Peyer's patch (tissue), 4 donors: ENCODE measurements around the gene HSD17B2. TPM values are rescaled to one million over a fixed set of nuclear protein-coding genes. Genes with fewer than 3 reads are reported as not detected.

ENCODE experiments used
- DNase-seq, 3 donors: peaks; one replicate each; pipeline ENCODE4 v3.0.0-alpha.2; 2017 to 2019
- H3K27ac ChIP-seq, 4 donors: fragments of 200-600 bp; sonication (generic); one replicate each; pipeline ENCODE4 v1.5.1; 2016 to 2019
- H3K27me3 ChIP-seq, 2 donors: fragments of 200-600 bp; sonication (generic); one replicate each; pipeline ENCODE4 v1.5.1; 2019
- H3K36me3 ChIP-seq, 3 donors: fragments of 200-600 bp; sonication (generic); one replicate each; pipeline ENCODE4 v1.5.1; 2016 to 2019
- H3K4me1 ChIP-seq, 4 donors: fragments of 200-600 bp; sonication (generic); one replicate each; pipeline ENCODE4 v1.5.1; 2016 to 2019
- H3K4me3 ChIP-seq, 4 donors: fragments of 200-600 bp; sonication (generic); 1 replicate in 3 of 4; 2 replicates in 1 of 4; pipeline ENCODE4 v1.5.1; 2016 to 2019; ENCODE audit warnings: mild to moderate bottlenecking in 1 of 4
- H3K9me3 ChIP-seq, 4 donors: fragments of 200-600 bp; sonication (generic); one replicate each; pipeline ENCODE4 v1.5.1; 2016 to 2019; ENCODE audit warnings: mild to moderate bottlenecking in 1 of 4
- CTCF ChIP-seq, 6 experiments: fragments of 450-650 bp in 4 of 6; fragments of 200-600 bp in 2 of 6; sonication (generic) in 1 of 6; IDR thresholded peaks; one replicate each; pipeline ENCODE4 v1.5.1; 2017 to 2019; ENCODE audit warnings: antibody characterized with exemption in 6 of 6, mild to moderate bottlenecking in 3 of 6, moderate library complexity in 1 of 6
- POLR2A ChIP-seq, 2 donors: fragments of 450-650 bp; IDR thresholded peaks; one replicate each; pipeline ENCODE4 v1.5.1; 2017; ENCODE audit warnings: antibody characterized with exemption in 2 of 2, mild to moderate bottlenecking in 2 of 2, moderate library complexity in 2 of 2
- total RNA-seq, 4 donors: library from RNA; depleted of rRNA; stranded (reverse); fragments of >200 nt; gene quantifications; one replicate each; pipeline ENCODE4 v1.1.0, GENCODE V29; 2016

HSD17B2 gene
- total RNA-seq, 4 donors from 2014 or later, result 19.8 to 173 (median 140) TPM

DNA sequence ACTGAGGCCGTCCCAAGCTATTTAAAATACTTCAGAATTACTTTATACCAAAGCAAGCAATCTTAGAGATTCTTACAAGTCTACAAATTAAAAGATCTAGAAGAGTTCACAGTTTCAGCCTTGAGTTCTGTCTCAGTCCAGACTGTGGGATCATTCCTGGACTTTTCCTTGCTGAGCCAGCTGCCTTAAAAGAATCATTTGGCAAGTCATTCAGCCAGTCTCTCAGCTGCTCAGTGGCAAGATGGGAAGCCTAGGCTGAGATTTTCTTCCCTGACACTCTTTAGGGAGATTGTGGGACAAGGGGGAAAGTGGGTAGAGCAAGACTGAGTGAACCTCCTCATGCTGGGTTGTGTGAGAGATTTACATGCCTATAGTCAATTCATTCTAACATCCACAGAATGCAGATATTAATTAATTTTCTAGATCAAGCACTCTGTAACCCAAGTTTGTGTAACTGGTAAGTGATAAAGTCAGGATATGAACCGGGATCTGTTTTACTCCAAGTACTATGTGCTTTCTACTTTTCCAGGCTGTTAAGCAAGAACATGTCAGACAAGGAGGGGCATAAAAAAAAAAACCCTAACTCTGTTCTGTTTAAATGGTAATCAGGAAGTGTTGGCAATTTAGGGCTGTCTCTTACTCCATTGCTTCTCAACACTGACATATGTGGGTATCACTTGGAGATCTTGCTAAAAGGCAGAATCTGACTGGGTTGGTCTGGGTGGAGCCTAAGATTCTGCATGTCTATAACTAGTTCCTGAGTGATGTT is 50.1 kb downstream of the HSD17B2 start:
- no peak for DNase-seq
- H3K27me3 ChIP-seq, result no peaks in the 10 kb centered on the region
- H3K4me1 ChIP-seq, result peaks cover 0 to 20% (median 0%) of the 10 kb centered on the region in 4 donors
- H3K36me3 ChIP-seq, result no peaks in the 10 kb centered on the region
- TF ChIP-seq CTCF (IDR thresholded peaks at IDR 0.05), result no peak
- no peak for TF ChIP-seq POLR2A (IDR thresholded peaks at IDR 0.05)
- no peak overlapping the region for H3K4me3 ChIP-seq
- H3K27ac ChIP-seq, result no peak overlapping the region
- H3K9me3 ChIP-seq, result no peaks in the 10 kb centered on the region

DNA sequence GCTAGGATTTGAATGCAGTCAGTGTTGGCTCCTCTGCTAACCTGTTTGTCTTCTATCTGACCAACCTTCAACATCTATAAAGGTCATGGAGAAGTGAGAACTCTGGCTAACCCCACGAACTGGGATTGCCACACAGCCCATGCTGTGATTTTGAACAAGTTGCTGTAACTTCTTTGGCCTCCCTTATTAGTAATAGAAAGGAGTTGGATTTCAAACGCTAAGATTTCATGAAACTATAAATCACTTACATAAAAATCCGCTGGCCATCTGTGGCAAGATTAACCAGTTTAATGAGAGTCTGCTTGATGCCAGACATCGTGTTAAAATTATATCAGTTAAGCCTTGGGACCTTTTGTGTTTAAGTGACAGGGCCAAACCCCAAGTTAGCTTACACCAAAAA is 53.4 kb downstream of the HSD17B2 start:
- Histone ChIP-seq H3K27ac (no peak overlapping the region), H3K4me3 (no peak overlapping the region), H3K36me3 (peaks cover 0 to 11% (median 0%) of the 10 kb centered on the region in 3 donors), H3K9me3 (no peaks in the 10 kb centered on the region), H3K27me3 (no peaks in the 10 kb centered on the region), H3K4me1 (peaks cover 0 to 7% (median 0%) of the 10 kb centered on the region in 4 donors)
- TF ChIP-seq POLR2A (IDR thresholded peaks at IDR 0.05) (no peak), CTCF (IDR thresholded peaks at IDR 0.05) (no peak)
- no peak for DNase-seq

DNA sequence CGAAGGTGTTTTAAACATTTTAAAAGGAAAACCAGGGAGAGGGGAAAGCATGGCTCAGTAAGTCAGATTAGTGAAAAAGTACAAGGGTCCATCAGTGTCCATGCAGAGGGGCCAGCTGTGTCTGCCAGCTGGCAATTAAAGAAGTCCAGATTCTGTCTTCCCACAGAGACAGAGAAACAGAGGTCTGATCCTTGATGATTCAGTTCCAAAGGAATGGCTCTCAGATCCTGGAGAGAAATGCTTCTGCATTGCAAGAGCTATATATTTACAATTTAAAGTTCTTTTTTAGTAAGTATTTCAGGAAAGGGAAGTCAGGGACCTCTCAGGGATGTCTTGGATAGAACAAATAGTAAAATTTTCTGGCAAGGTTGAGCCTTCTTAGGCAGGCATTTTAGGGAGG is 56.2 kb downstream of the HSD17B2 start:
- Histone ChIP-seq H3K9me3 (no peaks in the 10 kb centered on the region), H3K4me3 (no peak overlapping the region), H3K36me3 (peaks cover 0 to 17% (median 0%) of the 10 kb centered on the region in 3 donors), H3K27ac (no peak overlapping the region), H3K4me1 (no peaks in the 10 kb centered on the region), H3K27me3 (no peaks in the 10 kb centered on the region)
- no peak for TF ChIP-seq CTCF (IDR thresholded peaks at IDR 0.05)
- no peak for TF ChIP-seq POLR2A (IDR thresholded peaks at IDR 0.05)
- no peak for DNase-seq

DNA sequence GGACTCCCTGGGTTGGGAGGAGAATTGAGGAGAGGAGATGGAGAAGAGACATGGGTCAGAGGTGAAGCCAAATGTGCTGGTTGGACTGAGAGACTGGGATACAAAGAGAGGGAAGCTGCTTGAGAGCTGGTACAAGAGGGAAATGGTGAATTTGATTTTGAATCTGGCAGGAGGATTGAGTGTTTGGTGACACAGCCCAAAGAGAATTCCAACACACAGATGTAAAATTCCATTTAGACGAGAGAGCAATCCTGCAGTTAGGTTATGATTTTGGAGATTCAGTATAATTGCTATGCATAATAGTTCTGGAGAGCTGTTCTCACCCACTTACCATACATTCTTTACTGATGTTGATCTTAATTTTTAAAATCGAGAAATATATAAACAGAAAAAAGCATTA is 57.7 kb downstream of the HSD17B2 start:
- DNase-seq, result no peak
- TF ChIP-seq CTCF (IDR thresholded peaks at IDR 0.05) (no peak), POLR2A (IDR thresholded peaks at IDR 0.05) (no peak)

GRCh38 chr16:82093666-82094300 is 58.7 kb downstream of the HSD17B2 start:
- Histone ChIP-seq H3K4me1 (no peaks in the 10 kb centered on the region), H3K27ac (no peak overlapping the region)
- no peak for DNase-seq

More for the DNA sequence above, 57.7 kb downstream of the HSD17B2 start:
- Histone ChIP-seq H3K36me3 (peaks cover 0 to 17% (median 0%) of the 10 kb centered on the region in 3 donors), H3K27me3 (no peaks in the 10 kb centered on the region), H3K4me1 (no peaks in the 10 kb centered on the region), H3K9me3 (no peaks in the 10 kb centered on the region), H3K4me3 (no peak overlapping the region), H3K27ac (no peak overlapping the region)

More at GRCh38 chr16:82093666-82094300, 58.7 kb downstream of the HSD17B2 start:
- Histone ChIP-seq H3K4me3 (no peak overlapping the region), H3K36me3 (peaks cover 0 to 27% (median 0%) of the 10 kb centered on the region in 3 donors), H3K9me3 (no peaks in the 10 kb centered on the region), H3K27me3 (no peaks in the 10 kb centered on the region)
- TF ChIP-seq POLR2A (IDR thresholded peaks at IDR 0.05) (no peak), CTCF (IDR thresholded peaks at IDR 0.05) (no peak)
